HG02852 (cell line): Measurements from ENCODE around the gene SPOCK1.

Experiments
- ATAC-seq: cut with Tn5 transposase; IDR thresholded peaks from one replicate; pipeline ENCODE4 v1.9.1; 2021; ENCODE audit warnings: mild to moderate bottlenecking, moderate library complexity; ENCODE audit not compliant: unreplicated experiment

SPOCK1 gene

GRCh38 chr5:137036640-137037039 is 462.5 kb downstream of the SPOCK1 start:
- ATAC-seq: no peak

- no peak for ATAC-seq
Observed at GRCh38 chr5:137035480-137035878, 463.6 kb downstream of the SPOCK1 start.

DNA sequence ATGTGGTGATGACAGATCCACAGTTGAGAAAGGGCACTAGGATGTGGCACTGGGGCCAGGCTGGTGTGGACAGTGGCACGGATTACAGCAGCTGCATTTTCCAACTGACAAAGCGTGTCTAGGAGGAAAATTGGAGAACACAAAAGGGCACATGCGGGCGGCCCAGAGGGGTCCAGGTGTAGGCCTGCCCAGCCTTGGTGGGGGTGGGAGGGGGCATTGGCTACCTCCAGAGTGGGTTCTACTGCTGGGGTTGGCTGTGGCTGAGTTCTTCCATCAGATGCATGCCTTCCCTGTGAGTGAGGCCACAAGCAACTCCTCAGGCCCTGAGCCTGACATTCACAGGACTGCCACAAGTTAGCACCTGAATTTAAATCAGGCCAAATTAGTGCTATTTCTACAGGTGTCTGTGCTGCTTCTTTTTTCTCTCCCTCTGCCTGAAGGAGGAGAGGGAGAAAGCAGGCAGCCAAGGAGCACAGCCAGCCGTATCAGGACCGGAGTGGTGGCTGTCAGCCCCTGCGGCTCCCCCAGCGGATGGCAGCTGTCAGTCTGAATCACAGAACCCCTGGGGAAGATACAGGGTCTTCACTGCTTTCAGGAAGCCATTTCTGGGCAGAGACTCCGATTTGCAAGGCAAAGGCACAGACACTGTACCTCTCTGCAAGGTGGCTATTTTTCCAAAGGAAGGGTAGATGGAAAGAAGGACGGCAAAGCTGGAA is 464.2 kb downstream of the SPOCK1 start:
- ATAC-seq: no peak

GRCh38 chr5:137034213-137034612 is 464.9 kb downstream of the SPOCK1 start:
- no peak for ATAC-seq

DNA sequence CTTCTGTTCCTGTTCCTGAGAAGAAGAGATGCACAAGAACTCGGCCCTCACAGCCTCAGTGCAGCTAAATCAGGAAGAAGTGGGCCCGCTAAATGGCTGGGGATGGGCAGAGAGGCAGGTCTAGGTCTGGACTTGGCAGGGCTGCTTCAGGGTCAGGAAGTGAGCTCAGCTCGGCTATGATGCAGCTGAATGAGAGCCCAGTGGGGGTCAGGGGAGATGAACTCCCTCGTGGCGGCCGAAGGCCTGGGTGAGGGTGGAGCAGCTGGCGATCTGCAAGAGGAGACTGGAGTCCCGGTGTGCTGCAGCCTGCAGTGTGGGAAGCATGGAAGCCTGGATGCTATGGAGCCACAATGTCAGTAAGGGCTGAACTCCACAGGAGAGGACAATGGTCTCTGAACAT is 466.2 kb downstream of the SPOCK1 start:
- ATAC-seq: no peak

- no peak for ATAC-seq
Observed at GRCh38 chr5:137027758-137028157, 471.4 kb downstream of the SPOCK1 start.

DNA sequence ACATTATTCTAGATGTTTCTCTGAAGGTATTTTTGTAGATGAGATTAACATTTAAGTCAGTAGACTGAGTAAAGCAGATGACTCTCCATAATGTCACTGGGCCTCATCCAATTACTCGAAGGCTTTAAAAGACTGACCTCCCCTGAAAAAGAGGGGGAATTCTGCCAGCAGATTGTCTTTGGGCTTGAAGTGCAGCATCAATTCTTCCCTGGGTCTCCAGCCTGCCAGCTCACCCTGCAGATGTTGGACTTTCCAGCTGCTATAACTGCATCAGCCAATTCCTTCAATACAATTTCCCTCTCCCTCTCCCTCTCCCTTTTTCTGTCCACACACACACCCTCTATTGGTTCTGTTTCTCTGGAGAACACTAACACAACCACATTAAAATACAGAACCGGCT is 472.8 kb downstream of the SPOCK1 start:
- no peak for ATAC-seq

DNA sequence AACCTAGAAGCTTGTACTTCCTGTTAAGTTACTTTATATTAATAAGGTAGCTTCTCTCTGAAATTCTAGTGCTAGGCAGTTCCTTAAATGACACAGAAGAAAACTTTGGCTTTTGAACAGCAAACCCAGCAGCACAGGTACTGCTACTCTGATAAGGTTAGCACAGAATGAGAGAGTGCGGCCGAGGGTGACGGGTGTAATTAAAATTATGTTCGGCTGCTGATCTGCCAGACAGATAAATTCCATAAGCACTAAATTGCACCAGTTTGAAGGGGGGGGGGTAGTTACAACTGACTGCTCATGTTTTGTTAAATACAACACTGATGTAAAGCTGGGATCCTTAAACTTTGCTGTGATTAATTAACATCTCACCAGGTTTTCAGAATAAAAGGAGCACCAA is 475.1 kb downstream of the SPOCK1 start:
- no peak for ATAC-seq

GRCh38 chr5:137023371-137023770 is 475.8 kb downstream of the SPOCK1 start:
- no peak for ATAC-seq

DNA sequence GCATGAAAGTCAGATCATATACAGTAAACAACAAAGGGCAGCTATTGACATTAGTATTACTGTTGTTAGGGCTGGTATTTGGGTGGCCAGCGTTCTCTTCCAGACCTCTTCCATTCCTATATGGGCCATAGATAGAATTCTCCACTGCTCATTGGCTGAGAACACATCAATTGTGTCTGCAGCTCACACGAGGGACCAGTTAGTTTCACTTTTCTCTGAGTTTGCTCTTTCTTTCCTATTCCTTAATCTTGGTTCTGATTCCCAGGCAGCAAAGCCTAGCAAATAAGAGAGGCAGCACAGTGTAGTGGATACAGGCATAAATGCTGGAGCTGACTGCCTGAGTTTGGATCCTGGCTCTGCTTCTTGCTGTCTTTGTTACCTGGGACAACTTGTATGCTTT is 476.4 kb downstream of the SPOCK1 start:
- ATAC-seq: no peak

DNA sequence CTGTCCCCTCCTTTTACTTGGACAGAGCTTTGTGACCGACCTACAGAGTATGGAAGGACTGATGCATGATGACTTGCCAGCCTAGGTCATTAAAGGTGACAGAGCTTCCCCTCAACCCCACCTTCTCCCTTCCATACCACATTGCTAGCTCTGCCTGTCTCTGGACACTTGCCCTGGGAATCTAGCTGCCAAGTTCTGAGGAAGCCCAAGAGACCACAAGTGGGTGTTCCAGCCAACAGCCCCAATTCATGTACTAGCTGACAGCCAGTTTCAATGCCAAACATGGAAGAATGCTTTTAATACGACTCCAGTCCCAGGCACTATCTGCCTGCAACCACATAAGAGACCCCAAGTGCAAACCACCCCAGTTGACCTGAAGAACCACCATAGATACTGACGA is 477.1 kb downstream of the SPOCK1 start:
- ATAC-seq: no peak

GRCh38 chr5:137019229-137019628 is 479.9 kb downstream of the SPOCK1 start:
- ATAC-seq: no peak

GRCh38 chr5:137016783-137017324 is 482.3 kb downstream of the SPOCK1 start:
- ATAC-seq: no peak

DNA sequence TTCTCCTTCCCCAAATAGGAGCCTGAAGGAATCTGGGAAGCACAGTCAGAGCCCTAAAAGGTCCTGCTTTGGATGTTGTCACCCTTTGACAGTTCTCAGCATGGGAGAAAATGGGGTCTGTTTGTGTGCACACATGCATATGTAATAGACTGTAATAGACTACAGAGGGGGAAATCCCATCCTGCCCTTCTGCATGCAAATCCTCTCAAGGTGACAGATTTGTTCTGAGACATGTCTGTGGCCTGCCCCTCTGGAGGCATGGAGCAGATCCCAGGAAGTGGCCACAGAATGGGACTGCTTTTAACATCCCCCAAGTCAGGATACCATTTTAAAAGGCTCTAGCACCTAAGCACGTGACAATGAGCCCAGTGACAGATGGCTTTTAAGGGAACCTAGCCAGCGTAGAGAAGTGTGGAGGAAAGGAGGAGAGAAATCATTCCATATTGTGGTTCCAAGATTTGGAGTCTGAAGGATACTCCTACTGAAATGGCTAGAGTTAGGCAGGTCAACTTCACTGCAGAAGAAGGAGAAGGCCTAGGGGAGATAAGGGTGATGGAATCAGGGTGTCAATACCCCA is 483.5 kb downstream of the SPOCK1 start:
- no peak for ATAC-seq

GRCh38 chr5:137014731-137015130 is 484.4 kb downstream of the SPOCK1 start:
- ATAC-seq: no peak

GRCh38 chr5:137010226-137010625 is 488.9 kb downstream of the SPOCK1 start:
- ATAC-seq: no peak

DNA sequence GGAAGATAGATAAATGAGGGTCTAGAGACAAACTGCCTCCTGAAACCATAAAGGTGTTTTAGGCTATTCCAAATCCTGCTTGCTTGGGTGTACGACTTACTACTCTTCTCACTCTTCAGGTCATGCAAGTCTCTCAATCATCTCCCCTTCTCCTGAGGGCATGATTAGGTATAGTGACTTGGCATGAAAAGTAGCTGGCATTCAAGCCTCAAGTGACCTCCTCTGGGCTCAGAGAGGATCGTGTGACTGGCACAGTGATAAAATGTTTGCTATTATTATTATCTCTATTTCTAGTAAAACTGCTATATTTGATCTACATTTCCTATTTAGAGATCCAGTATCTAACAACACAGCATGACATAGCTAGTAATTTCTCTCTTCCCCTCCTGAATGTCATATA is 494.8 kb downstream of the SPOCK1 start:
- no peak for ATAC-seq

GRCh38 chr5:137001026-137001569 is 498.0 kb downstream of the SPOCK1 start:
- ATAC-seq: no peak

DNA sequence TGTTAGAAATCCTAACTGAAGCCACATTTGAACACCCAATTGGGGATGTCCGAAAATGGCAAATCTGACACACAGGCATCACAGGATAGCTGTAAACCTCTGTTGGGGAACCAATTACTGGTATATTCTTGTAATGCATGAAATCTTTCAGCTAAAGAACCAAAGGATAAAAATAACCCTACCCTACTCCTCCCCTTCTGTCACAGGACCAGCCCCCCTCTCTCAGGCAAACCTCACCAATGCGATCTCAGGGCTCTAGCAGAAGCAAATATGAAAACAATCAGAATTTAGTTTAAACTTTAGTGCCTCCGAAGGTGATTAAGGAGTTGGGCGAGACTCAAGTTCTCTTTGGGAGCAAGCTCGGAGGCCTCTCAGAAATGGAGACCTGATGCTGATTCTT is 499.3 kb downstream of the SPOCK1 start:
- ATAC-seq: no peak

DNA sequence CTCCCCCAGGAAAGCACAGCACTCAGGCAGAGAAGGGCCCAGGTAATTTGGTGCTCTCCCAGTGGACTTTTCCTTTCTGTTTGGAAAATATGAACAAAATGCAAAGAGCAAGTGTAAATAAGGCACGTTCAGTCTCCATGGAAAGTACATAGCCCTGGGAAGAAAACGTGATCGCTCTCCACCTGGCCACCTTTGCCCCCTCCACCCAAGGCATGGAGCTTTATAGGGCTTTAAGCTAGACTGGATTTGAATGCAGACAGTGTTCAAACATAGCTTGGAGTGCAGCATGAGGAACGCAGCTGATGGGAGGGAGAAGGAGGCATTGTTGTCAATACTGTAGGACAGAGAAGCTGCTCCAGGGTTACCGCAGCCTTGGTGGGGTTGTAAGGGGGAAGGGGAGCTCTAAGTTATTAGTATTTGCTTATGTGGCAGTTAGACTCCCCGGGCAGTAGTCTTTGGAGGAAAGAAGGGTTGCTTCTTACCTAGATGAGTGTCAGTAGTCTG is 500.2 kb downstream of the SPOCK1 start:
- no peak for ATAC-seq

DNA sequence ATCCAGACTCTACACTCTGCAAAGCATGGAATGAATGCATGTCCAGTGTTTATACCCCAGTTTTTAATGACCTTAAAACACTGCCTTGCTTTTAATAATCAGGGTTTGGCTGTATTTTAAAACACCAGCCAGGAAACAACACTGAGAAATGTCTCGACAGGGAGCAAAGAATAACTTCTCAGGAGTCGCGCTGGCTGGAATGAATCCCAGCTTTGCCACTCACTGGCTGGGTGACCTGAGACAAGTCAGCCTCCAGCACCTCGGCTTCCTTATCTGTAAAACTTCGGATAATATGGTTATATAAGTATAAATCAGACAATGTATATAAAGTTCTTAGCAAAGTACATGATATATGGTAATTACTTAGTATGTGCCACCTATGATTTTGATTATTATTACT is 505.0 kb downstream of the SPOCK1 start:
- ATAC-seq: no peak
